Measurements from ENCODE around the gene SCN5A.

DNA sequence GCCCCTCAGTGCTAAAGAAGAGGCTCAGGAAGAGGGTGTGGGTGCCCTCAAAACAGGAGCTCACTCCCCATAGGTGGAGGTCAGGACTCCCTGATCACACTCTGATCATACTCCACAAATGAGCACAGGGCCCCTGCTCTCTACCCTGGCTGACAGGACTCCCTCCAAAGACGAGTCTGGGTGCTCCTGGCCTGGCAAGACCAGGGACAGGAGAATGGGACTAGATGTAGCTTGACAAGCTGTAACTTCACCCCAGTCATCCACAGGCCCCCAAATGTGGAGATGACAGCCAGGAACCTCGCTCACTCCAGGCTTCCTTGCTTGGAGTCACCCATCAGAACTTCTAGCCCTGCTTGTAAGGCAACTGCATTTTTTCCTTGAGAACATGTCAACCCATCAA, 11.1 kb downstream of the SCN5A start:
- TF ChIP-seq, protein P1, sequence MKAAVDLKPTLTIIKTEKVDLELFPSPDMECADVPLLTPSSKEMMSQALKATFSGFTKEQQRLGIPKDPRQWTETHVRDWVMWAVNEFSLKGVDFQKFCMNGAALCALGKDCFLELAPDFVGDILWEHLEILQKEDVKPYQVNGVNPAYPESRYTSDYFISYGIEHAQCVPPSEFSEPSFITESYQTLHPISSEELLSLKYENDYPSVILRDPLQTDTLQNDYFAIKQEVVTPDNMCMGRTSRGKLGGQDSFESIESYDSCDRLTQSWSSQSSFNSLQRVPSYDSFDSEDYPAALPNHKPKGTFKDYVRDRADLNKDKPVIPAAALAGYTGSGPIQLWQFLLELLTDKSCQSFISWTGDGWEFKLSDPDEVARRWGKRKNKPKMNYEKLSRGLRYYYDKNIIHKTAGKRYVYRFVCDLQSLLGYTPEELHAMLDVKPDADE (IDR thresholded peaks at IDR 0.05) = no peak
- TF ChIP-seq POLR2AphosphoS5 (IDR thresholded peaks at IDR 0.05; ENCODE audit: low read depth) = no peak
- TF ChIP-seq, protein P2, sequence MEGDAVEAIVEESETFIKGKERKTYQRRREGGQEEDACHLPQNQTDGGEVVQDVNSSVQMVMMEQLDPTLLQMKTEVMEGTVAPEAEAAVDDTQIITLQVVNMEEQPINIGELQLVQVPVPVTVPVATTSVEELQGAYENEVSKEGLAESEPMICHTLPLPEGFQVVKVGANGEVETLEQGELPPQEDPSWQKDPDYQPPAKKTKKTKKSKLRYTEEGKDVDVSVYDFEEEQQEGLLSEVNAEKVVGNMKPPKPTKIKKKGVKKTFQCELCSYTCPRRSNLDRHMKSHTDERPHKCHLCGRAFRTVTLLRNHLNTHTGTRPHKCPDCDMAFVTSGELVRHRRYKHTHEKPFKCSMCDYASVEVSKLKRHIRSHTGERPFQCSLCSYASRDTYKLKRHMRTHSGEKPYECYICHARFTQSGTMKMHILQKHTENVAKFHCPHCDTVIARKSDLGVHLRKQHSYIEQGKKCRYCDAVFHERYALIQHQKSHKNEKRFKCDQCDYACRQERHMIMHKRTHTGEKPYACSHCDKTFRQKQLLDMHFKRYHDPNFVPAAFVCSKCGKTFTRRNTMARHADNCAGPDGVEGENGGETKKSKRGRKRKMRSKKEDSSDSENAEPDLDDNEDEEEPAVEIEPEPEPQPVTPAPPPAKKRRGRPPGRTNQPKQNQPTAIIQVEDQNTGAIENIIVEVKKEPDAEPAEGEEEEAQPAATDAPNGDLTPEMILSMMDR (conservative IDR thresholded peaks at IDR 0.05; ENCODE audit: low read depth in 2 of 2) = no peak
- no peak for TF ChIP-seq EZH2 (IDR thresholded peaks at IDR 0.05; ENCODE audit: low read depth, unreplicated experiment)
- TF ChIP-seq CREB1 (CRISPR knock-in tag; IDR thresholded peaks at IDR 0.05; ENCODE audit: low read depth) = no peak
- TF ChIP-seq, protein P3, sequence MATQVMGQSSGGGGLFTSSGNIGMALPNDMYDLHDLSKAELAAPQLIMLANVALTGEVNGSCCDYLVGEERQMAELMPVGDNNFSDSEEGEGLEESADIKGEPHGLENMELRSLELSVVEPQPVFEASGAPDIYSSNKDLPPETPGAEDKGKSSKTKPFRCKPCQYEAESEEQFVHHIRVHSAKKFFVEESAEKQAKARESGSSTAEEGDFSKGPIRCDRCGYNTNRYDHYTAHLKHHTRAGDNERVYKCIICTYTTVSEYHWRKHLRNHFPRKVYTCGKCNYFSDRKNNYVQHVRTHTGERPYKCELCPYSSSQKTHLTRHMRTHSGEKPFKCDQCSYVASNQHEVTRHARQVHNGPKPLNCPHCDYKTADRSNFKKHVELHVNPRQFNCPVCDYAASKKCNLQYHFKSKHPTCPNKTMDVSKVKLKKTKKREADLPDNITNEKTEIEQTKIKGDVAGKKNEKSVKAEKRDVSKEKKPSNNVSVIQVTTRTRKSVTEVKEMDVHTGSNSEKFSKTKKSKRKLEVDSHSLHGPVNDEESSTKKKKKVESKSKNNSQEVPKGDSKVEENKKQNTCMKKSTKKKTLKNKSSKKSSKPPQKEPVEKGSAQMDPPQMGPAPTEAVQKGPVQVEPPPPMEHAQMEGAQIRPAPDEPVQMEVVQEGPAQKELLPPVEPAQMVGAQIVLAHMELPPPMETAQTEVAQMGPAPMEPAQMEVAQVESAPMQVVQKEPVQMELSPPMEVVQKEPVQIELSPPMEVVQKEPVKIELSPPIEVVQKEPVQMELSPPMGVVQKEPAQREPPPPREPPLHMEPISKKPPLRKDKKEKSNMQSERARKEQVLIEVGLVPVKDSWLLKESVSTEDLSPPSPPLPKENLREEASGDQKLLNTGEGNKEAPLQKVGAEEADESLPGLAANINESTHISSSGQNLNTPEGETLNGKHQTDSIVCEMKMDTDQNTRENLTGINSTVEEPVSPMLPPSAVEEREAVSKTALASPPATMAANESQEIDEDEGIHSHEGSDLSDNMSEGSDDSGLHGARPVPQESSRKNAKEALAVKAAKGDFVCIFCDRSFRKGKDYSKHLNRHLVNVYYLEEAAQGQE (IDR thresholded peaks at IDR 0.05; ENCODE audit: unreplicated experiment) = no peak
- no peak for TF ChIP-seq ZNF114 (CRISPR knock-in tag; IDR thresholded peaks at IDR 0.05)
- no peak for TF ChIP-seq JUNB (IDR thresholded peaks at IDR 0.05; ENCODE audit: unreplicated experiment)
- no peak for TF ChIP-seq EZH2phosphoT487 (IDR thresholded peaks at IDR 0.05; ENCODE audit: unreplicated experiment)
